Progenitor cell of endocrine pancreas (in vitro differentiated cells): ENCODE results near the gene RNF150. TPM values are rescaled to one million over a fixed set of nuclear protein-coding genes. Genes with fewer than 3 reads are reported as not detected.

ENCODE experiments used
- DNase-seq: peaks from one replicate; pipeline ENCODE4 v3.0.0; 2021; ENCODE audit warnings: low spot score; ENCODE audit not compliant: unreplicated experiment
- H3K27ac Mint-ChIP-seq: 2 replicates; pipeline ENCODE4 v1.8.0; 2021; ENCODE audit warnings: mild to moderate bottlenecking, moderate library complexity, mixed read lengths
- H3K27me3 Mint-ChIP-seq: 2 replicates; pipeline ENCODE4 v1.8.0; 2021; ENCODE audit warnings: mixed read lengths
- H3K36me3 Mint-ChIP-seq: 2 replicates; pipeline ENCODE4 v1.8.0; 2022; ENCODE audit warnings: mixed read lengths; ENCODE audit not compliant: insufficient read depth
- H3K4me1 Mint-ChIP-seq: 2 replicates; pipeline ENCODE4 v1.8.0; 2021; ENCODE audit warnings: low read depth, mixed read lengths
- H3K4me3 Mint-ChIP-seq: 2 replicates; pipeline ENCODE4 v1.8.0; 2021; ENCODE audit warnings: low read depth, mild to moderate bottlenecking, moderate library complexity, mixed read lengths
- H3K9me3 Mint-ChIP-seq: 2 replicates; pipeline ENCODE4 v1.8.0; 2021; ENCODE audit warnings: low read depth, mixed read lengths
- CTCF ChIP-seq: fragments of 200-600 bp; sonication (generic); IDR thresholded peaks from one replicate; pipeline ENCODE4 v1.5.0; 2021; ENCODE audit warnings: antibody characterized with exemption, mild to moderate bottlenecking; ENCODE audit not compliant: unreplicated experiment
- total RNA-seq: library from RNA; stranded (reverse); gene quantifications from 2 replicates; pipeline ENCODE4 v1.2.1, GENCODE V29; 2021

Gene RNF150
- total RNA-seq, 1 donor from 2014 or later, result 23.1 TPM

- Mint-ChIP-seq H3K36me3 (peaks cover 5% of the 10 kb centered on the region), H3K4me1 (peaks cover 10% of the 10 kb centered on the region), H3K4me3 (no peak overlapping the region), H3K27me3 (no peaks in the 10 kb centered on the region), H3K9me3 (no peaks in the 10 kb centered on the region), H3K27ac (no peak overlapping the region)
- no peak for DNase-seq
- no peak for TF ChIP-seq CTCF
Measured at GRCh38 chr4:140865253-140866217, 267.7 kb downstream of the RNF150 start.

GRCh38 chr4:140863197-140863596, 270.1 kb downstream of the RNF150 start:
- no peak for DNase-seq
- Mint-ChIP-seq H3K36me3 (peaks cover 5% of the 10 kb centered on the region), H3K4me3 (no peak overlapping the region), H3K4me1 (peaks cover 11% of the 10 kb centered on the region), H3K9me3 (no peaks in the 10 kb centered on the region), H3K27me3 (no peaks in the 10 kb centered on the region), H3K27ac (no peak overlapping the region)
- no peak for TF ChIP-seq CTCF

GRCh38 chr4:140862177-140862442, 271.2 kb downstream of the RNF150 start:
- Mint-ChIP-seq H3K27ac (no peak overlapping the region), H3K27me3 (no peaks in the 10 kb centered on the region), H3K4me3 (no peak overlapping the region), H3K9me3 (no peaks in the 10 kb centered on the region), H3K4me1 (peaks cover 11% of the 10 kb centered on the region), H3K36me3 (peaks cover 3% of the 10 kb centered on the region)
- DNase-seq, result no peak
- TF ChIP-seq CTCF, result no peak

GRCh38 chr4:140861359-140862176, 271.7 kb downstream of the RNF150 start:
- peaks cover 16% of the 10 kb centered on the region for H3K4me1 Mint-ChIP-seq
- TF ChIP-seq CTCF, result peak; percentile 89
- H3K9me3 Mint-ChIP-seq, result no peaks in the 10 kb centered on the region
- no peak overlapping the region for H3K4me3 Mint-ChIP-seq
- H3K27me3 Mint-ChIP-seq, result no peaks in the 10 kb centered on the region
- H3K36me3 Mint-ChIP-seq, result peaks cover 3% of the 10 kb centered on the region
- DNase-seq, result peak; percentile 24
- H3K27ac Mint-ChIP-seq, result no peak overlapping the region

- TF ChIP-seq CTCF, result no peak
- no peak overlapping the region for H3K4me3 Mint-ChIP-seq
- peak overlapping the region; percentile 46 for H3K27ac Mint-ChIP-seq
- no peaks in the 10 kb centered on the region for H3K27me3 Mint-ChIP-seq
- no peaks in the 10 kb centered on the region for H3K9me3 Mint-ChIP-seq
- DNase-seq, result no peak
- H3K4me1 Mint-ChIP-seq, result peaks cover 16% of the 10 kb centered on the region
- H3K36me3 Mint-ChIP-seq, result no peaks in the 10 kb centered on the region
Measured at GRCh38 chr4:140858897-140859296, 274.4 kb downstream of the RNF150 start.
